RKO (cell line): ENCODE measurements around the gene KCNMA1.

Source experiments
- DNase-seq: peaks from one replicate; pipeline ENCODE4 v3.0.0-alpha.2; 2016; ENCODE audit warnings: low spot score

Gene KCNMA1

DNA sequence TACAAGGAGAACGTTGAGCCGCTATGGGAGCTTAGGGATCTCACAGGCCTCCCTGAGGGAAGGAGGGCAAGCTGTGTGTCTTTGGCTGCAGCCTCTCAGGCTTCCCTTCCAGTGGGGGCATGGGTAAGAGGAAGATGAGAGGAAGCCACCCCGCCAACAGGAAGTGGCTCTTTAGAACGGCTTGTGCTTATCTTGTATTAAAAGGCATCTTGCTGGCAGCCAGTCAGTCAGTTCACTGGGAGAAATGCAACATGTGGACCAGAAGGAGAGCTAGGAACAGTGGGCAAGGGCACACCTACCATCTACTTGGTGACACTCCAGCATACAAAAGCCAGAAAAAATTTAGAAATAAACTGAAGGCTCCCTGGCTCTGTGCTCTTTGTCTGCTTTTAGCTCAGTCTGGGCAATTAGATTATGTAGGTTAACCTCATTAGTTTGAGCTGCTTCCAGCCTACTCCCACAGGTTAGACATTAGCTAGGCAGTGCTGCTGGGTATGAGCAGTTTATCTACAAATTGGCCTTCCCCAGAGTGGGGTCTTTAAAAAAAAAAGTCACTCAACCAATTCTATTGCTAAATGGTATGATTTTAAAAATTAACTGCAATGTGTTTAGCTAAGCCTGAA is 595.9 kb downstream of the KCNMA1 start:
- DNase-seq = no peak

DNA sequence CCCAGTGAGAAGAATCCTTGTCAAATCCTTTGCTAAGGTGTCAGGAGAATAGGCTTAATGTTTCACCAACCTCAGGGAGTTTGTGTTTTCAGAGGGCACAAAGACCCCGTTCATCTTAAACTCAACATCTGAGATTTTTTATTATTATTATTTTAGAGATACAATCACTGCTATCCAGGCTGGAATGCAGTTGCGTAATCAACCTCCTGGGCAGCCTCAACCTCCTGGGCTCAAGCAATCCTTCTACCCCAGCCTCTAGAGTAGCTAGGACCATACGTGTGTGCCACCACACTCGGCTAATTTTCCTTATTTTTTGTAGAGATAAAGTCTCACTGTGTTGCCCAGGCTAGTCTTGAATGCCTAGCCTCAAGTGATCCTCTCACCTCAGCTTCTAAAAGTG is 599.2 kb downstream of the KCNMA1 start:
- no peak for DNase-seq

DNA sequence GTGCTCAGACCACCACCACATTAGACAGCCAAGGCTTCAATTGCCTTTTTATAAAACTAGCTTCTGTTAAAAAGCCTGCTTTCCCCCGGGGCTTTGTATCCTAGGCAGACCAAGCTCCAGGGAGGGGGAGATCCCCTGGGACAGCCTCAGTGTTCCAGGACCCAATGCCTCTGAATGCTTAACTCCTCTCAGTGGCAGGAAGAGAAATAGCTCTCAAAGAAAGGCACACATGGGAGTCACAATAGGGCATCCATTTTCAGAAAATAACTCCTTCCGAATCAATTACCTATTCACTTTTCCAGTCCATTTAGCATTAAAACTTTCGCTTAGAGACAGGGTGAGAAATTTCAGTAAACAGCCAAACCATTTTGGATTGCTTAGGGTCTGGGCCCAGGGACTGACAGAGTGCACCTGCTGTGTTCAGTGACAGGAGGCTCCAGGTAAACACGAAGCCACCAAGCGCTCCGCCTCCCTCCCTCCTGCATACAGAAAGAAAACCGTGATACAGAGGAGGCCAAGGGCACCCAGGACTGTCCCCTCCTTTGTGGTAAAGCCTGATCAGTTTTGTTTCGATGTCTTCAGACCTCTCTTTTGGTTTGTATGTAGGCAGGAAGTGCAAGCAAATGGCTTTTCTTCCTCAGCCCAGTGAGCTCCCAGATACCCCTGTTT is 599.7 kb downstream of the KCNMA1 start:
- no peak for DNase-seq

DNA sequence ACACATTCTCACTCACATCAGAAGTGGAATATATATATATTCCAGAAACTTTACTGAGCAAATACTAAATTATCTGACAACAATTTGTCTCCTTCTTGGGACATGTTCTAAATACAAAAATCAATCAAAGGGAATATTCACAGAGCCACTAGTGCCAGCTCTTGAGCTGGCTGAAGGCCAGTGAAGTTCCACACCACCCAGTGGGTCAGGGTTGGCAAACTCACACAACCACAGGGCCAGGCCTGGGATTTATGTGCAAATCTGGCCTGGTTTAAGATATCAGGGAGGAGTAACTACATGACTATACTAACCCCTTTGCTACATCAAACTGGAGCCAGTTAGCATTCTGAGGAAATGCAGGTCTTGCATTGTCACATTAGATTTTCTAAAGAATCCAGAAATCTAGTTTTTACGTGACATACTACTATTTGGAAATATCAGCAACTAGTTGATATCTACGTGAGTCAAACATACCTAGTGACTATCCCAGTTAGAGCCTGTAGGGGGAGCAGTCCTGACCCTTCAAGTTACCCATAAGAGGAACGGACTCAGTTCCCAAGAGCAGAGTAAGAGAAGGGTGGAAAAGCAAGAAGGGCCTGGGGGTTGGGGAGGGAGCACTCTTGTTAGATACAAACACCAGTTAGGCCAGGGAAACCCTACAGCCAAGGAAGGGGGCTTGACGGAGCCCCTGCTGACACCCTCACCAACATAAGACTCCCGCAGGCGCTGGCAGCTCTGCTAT is 600.4 kb downstream of the KCNMA1 start:
- DNase-seq = peak; percentile 27

DNA sequence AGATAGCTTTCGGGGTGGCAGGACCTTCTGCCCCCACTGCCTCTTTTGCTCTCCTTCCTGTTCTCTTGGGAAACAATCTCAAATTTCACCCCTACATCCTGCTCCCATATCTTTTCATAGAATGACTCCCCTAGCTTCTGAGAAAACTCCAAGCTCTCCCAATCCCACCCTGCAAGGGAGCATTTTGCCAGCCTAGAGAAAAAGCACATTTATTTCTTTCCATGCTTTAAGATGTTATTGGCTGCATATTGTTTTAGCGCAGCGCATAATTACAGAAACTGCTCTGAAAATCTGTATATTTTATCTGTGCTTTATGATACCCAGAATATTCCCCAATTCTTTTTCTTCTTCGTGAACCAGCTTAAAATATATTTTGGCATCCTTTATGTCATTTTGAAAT is 601.3 kb downstream of the KCNMA1 start:
- DNase-seq = no peak

DNA sequence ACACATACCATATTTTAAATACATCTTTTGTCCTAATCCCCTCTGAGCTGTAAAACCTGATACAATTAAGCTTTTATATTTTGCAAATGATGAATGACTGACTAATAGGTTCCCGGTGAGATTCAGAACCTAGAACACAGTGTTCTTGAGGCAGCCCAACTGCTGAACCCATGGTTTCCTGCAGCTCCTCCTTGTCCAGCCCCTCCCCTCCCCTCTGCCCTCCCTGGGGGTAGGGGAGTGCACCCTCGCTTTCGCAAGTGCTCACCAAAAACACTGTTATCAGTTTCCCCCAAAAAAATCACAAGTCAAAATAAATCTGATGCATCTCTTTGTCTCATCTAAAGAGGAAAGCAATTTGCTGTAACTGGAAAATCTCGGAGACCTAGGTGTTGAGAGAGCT is 602.8 kb downstream of the KCNMA1 start:
- DNase-seq = no peak

DNA sequence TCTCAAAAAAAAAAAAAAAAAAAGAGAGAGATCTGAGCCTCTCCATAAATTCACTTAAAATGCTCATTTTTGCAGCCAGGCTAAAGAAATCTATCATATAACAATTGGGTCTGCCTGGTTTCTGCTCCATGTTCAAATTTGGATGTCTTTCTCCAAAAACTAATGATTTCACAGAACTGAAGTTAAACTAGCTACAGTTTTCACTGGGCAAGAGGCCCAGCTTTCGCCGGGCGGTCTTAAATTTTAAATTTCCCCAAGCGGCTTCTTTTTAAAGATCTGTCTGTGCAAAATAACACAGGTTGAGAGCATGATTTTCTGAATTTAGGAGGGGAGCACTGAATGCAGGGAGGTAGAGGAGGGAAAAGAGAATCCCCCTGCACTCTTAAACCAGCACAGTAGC is 603.4 kb downstream of the KCNMA1 start:
- DNase-seq = no peak

DNA sequence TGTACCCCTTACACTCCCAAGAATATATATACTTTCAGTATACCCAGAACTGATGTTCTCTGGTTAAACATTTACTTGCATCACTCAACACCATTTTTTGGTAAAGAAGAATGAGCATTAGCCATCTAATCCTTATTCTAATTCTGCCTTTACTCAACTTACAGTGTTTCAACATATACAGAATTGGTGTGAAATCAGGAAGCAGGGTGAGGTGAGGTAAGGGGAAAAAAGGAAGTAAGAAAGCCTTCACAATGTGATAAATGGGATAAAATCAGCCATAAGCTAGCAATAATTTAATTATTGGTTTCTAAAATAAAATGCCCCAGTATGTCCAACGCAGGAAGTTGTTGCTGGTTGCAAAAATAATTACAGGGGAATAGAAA is 605.4 kb downstream of the KCNMA1 start:
- DNase-seq = no peak

DNA sequence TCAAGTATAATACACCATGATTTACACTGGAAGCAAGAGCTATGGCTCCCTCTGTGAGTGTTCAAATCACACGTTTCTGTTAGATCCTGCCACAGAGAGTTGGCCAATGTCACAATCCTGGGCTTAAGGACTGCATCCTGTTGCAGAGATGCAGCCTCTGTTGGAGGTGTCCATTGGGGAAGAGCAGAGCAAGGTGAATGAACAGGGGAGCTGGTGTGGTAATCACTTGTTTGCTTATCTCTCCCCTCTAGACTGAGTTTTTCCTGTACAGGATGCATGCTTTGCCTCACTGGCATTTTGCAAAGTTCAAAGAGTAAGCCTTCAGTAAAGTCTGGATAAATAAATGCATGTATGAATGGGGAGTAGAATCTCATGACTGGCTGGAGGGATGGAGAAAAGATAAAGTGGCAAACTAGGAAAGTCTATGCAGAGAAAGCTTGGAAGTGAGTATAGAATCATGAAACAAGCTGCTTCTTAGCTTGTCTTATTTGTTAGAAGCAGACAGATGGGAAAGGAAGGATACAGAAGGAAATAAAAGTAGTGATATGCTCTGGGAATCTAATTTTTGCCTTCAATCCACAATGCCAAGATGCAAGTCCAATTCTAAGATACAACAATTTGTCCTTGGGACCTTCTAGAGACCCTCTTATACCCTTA is 605.9 kb downstream of the KCNMA1 start:
- no peak for DNase-seq

DNA sequence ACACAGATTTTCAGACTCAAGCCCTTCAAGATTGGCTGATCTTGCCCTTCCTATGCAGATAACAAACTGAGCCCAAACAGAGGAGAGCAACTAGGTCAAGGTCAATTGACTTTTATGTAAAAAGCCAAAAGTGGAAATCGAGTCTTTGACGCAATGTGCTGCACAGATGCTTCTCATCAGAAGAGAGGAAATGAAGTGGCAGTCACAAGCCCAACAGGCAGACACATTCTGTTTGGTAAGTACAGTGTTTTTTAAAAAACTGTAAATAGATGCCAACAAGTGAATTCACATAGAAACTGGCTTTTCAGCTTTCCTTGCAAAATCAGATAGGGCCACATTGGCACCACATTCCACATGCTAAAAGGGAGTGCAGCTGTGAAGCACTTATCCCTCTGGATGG is 606.6 kb downstream of the KCNMA1 start:
- no peak for DNase-seq

DNA sequence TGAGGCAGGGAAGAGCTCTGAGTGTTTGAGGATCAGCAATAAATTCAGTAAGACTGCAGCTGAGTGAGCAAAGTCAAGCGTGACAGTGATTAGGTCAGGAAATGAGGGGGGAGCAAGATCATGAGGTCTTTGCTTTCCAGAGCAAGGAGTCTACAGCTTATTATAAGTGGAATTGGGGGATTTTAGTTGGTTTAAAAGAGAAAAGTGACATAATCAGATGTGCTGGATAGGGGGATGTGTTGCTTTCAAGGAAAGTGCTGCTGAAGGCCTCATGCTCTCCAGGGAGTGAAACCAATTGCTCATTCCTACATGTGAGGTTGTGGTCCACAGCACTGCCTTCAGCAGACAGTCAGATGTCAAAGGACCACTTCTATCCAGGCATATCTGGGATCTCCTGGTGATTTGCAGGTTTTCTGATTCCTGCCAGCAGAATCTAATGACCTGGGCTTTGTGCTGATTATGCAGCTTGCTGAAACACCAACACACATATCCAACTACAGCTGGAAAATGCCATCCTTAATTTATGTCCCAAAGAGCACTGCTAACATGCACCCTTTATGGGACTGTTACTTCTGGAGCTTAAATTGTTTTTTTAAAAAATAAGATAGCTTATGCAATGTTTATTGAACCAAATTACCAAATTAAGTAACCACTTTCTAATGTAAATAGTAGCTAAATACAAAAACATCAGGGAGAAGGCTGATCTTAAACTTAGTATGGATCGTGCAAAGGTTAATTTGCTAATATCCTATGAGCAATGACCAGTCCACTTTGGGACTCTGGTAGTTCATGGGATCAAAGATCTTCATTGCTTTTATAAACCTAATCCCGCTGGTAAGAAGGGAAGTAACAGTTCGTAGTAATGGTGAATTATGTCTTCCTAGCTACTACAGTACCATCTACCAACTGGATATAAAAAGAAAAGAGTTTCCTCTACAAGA is 607.6 kb downstream of the KCNMA1 start:
- no peak for DNase-seq

DNA sequence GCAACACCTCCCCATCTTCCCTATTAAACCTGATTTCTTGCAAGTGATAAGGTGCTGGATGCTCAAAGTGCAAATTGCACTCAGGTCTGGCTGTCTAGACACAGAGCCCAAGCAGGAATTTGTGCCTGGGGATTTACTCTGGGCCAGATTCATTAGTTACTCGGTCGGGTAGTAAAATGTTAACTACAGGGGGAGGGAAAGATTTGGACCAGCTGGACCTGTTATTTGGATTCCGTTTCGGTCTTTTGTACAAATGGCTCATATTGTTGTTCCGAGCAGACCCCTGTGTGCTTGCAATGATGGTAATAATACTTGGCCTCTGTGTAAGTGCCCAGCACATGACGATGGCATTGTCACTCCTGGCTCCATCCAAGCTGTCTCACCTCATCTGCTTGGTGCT is 609.6 kb downstream of the KCNMA1 start:
- no peak for DNase-seq

DNA sequence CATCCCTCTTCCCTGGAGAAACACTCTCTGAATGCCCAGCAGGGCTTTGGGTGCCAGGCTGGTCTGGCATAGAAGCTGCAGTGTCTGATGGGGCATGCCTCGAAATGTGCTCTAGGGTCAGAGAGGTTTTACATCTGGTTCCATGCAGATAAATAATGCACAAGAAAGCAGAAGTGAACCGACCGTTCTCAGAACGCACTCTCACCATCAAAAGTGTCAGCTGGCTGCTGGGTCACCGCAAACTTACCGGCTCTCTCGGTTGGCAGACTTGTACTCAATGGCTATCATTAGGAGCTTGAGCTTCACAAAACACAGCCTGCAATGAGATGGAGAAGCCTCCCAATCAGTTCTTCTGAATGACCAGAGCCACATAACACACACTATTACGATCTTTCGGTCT is 610.0 kb downstream of the KCNMA1 start:
- no peak for DNase-seq

DNA sequence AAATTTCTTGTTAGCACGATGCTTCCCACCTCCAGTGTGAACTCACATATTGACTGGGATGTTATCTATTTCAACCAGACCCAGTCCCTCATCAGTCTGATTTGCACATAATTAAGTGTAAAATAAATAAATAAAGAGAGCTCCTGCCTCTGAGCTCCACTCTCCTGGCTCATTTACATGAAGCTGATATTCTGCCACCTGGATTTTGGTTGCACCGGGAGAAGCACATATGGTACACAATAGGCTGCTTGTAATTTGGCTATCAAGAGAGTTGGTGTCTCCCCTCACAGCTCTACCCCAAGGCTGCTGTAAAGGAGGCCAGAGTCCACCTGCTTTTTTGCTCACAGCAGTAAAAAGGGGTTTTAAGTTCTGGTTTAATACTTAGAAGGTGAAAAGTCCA is 610.5 kb downstream of the KCNMA1 start:
- no peak for DNase-seq

DNA sequence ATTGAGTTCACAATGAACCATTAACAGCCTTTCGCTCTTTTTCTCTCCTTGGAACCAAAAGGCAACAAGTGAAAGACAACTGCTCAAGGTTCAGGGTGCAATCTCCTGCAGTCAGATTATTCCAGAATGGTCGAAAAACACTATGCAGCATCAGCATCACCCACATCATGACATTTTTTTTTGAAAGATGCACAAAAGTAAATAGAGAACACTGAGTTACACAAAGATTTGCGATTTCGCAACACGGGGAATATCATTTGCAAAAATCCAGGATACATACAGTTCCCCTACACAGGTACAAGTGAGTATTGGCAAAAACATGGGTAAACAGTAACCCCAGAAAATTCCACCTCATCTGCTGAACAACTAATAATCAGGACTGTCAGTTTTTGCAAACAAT is 611.5 kb downstream of the KCNMA1 start:
- DNase-seq = no peak

DNA sequence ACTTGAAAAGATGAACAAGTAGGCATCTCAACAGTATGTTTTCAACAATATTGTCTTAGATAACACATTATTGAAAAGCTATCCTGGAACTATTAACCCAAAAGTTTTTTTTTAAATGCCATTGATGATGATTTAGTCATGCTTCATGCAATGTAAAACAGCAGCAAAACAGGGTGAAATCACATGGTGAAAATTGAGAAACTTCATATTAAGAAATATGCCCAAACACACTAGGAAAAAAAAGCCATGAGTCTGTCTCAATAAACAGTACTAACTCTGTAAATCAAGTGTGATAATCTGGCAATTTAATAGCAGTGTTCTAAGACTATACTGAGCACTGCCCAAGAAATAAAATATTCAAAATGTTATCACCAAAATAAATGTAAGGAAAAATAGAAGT is 613.1 kb downstream of the KCNMA1 start:
- DNase-seq = no peak

DNA sequence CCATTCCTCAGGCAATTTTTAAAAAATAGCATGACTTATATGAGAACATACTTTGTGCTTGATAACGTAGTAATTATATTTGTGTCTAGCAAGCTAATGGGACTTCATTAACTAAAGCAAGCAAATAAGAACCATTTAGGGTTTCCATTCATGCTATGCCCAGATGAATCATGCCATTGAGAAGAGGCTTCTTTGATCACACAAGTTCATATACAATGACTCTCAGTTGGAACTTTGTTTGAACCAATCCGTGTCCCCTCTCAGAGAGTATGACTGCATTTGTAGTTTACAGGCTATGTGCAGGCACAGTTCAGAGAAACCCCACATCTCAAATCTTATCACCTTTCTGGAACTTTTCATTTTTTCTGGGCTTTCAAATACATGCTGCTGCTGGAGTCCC is 614.2 kb downstream of the KCNMA1 start:
- no peak for DNase-seq

DNA sequence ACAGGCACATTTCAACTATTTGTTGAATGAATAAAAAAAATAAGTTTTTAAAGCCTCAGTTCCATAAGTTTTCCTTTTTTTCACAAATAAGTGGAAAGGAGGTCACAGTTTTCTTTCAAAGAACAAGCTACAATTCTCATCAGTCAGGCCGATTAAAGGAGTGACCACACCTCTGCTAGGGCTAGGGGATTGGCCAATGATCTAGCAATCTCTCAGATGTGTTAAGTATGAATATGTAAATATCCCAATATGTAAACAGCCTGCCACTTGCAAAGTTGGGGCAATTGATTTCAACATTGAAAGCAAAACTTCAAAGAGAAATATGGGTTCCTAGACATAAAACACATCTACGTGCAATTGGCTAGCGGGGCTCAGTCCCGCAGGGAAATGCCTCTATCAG is 614.9 kb downstream of the KCNMA1 start:
- no peak for DNase-seq

DNA sequence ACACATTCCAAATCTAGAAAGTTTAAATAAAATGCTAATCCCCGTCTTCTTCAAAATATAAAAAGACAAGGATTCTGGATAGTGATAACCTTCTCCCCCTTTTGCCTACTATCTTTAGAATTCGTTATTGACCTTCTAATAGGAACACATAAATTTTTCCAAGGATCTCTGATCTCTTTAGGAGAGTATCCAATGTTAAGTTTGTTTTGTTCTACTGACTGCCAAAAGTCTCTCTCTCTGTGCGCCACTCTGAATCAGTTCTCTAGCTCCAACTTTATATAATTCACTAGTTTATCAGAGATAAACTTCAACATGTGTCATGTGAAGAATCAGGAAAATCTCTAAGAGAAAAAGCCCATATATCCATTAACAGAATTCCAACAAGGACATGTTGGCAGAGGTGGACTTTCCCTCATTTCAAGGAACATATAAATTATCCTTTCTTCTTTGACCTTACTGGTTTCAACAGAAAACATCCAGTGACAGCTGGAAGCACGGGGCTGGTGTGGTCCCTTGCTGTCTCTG is 615.6 kb downstream of the KCNMA1 start:
- no peak for DNase-seq

DNA sequence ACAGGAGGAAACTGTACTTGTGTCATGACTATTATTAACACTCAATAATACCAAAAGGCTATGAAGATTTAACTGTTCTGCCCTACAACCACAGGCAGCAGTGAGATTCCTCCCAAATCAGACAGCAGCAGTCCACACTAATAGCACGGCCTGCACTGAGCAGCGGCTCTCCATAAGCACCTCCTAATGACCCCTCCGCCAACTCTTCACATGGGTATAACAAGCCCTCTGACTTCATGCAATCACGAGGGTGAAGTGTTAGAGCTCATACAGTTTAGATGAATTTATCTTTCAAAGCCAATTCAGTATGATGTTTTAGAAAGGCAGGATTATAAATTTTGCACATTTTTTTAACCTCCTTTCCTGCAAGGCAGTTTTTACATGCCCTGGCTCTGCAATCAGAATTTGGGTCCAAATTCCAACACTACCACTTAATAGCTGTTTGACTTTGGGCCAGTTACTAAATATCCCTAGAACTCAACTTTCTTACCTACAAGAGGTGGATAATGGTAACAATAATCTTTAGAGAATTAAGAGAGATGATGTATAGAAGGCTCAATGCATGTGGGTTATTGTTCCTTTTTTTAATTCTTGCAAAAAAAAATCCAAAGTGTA is 617.1 kb downstream of the KCNMA1 start:
- no peak for DNase-seq

DNA sequence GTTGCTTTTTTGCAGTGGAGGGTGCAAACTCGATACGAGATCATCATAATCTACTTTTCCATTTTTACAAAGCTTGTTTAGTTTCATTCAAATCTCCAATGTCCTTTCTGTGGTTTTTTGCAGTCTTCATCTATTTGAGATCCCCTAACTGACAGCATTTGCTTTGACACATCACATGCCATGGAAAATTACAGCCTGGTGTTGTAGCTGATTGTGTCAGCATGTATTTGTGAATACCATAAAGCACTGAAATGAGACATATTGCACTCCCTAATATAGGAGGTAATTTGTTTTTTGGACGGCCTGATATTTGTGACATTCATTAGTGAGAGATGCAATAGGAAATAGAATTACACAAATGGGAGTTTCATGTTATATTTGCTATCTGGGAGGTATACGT is 620.8 kb downstream of the KCNMA1 start:
- no peak for DNase-seq
